ENCODE measurements around the gene MAPK12.

The MAPK12 gene

GRCh38 chr22:50298937-50299784, 37.7 kb upstream of the MAPK12 start:
- H3K27ac ChIP-seq (ENCODE audit: low read depth, low read length, severe bottlenecking), result no peak overlapping the region
- WGBS, 2 experiments (ENCODE audit: insufficient coverage in 2 of 2), result 36 to 40% methylated on average over 23 to 53 of the region's 59 CpGs
- peak overlapping the region; percentile 24 for H3K4me3 ChIP-seq (ENCODE audit: extremely low read depth, insufficient read depth, low read length, poor library complexity, severe bottlenecking)
- H3K36me3 ChIP-seq (ENCODE audit: control insufficient read depth, insufficient read depth, low read length), result peaks cover 35% of the 10 kb centered on the region
- no peaks in the 10 kb centered on the region for H3K9me3 ChIP-seq (ENCODE audit: control insufficient read depth, low read length)
- peaks cover 33% of the 10 kb centered on the region for H3K4me1 ChIP-seq (ENCODE audit: control insufficient read depth, insufficient read depth, low read length, poor library complexity, severe bottlenecking)

GRCh38 chr22:50298266-50298637, 36.8 kb upstream of the MAPK12 start:
- Histone ChIP-seq H3K4me3 (ENCODE audit: extremely low read depth, insufficient read depth, low read length, poor library complexity, severe bottlenecking) (no peak overlapping the region), H3K4me1 (ENCODE audit: control insufficient read depth, insufficient read depth, low read length, poor library complexity, severe bottlenecking) (peaks cover 32% of the 10 kb centered on the region), H3K27ac (ENCODE audit: low read depth, low read length, severe bottlenecking) (no peak overlapping the region), H3K9me3 (ENCODE audit: control insufficient read depth, low read length) (no peaks in the 10 kb centered on the region), H3K36me3 (ENCODE audit: control insufficient read depth, insufficient read depth, low read length) (peaks cover 26% of the 10 kb centered on the region)
- 100% methylated on average over 1 to 2 of the region's 4 CpGs for whole genome bisulfite sequencing, 2 experiments (ENCODE audit: insufficient coverage in 2 of 2)

- H3K36me3 ChIP-seq (ENCODE audit: control insufficient read depth, insufficient read depth, low read length), result peaks cover 25% of the 10 kb centered on the region
- no peak overlapping the region for H3K27ac ChIP-seq (ENCODE audit: low read depth, low read length, severe bottlenecking)
- H3K4me3 ChIP-seq (ENCODE audit: extremely low read depth, insufficient read depth, low read length, poor library complexity, severe bottlenecking), result no peak overlapping the region
- peaks cover 32% of the 10 kb centered on the region for H3K4me1 ChIP-seq (ENCODE audit: control insufficient read depth, insufficient read depth, low read length, poor library complexity, severe bottlenecking)
- no peaks in the 10 kb centered on the region for H3K9me3 ChIP-seq (ENCODE audit: control insufficient read depth, low read length)
- WGBS, 2 experiments (ENCODE audit: insufficient coverage in 2 of 2), result 92 to 95% methylated on average over 17 of the region's 20 CpGs
These were observed 36.2 kb upstream of the MAPK12 start for GRCh38 chr22:50297510-50298265.

- H3K4me1 ChIP-seq (ENCODE audit: control insufficient read depth, insufficient read depth, low read length, poor library complexity, severe bottlenecking), result peaks cover 35% of the 10 kb centered on the region
- no peaks in the 10 kb centered on the region for H3K9me3 ChIP-seq (ENCODE audit: control insufficient read depth, low read length)
- 92 to 94% methylated on average over 23 to 25 of the region's 29 CpGs for WGBS, 2 experiments (ENCODE audit: insufficient coverage in 2 of 2)
- H3K36me3 ChIP-seq (ENCODE audit: control insufficient read depth, insufficient read depth, low read length), result peaks cover 26% of the 10 kb centered on the region
- H3K27ac ChIP-seq (ENCODE audit: low read depth, low read length, severe bottlenecking), result no peak overlapping the region
- H3K4me3 ChIP-seq (ENCODE audit: extremely low read depth, insufficient read depth, low read length, poor library complexity, severe bottlenecking), result no peak overlapping the region
These were observed 35.4 kb upstream of the MAPK12 start for GRCh38 chr22:50296658-50297490.

GRCh38 chr22:50294319-50294656, 32.8 kb upstream of the MAPK12 start:
- Histone ChIP-seq H3K27ac (ENCODE audit: low read depth, low read length, severe bottlenecking) (peak overlapping the region; percentile 96), H3K4me1 (ENCODE audit: control insufficient read depth, insufficient read depth, low read length, poor library complexity, severe bottlenecking) (peaks cover 20% of the 10 kb centered on the region), H3K36me3 (ENCODE audit: control insufficient read depth, insufficient read depth, low read length) (peaks cover 40% of the 10 kb centered on the region), H3K9me3 (ENCODE audit: control insufficient read depth, low read length) (no peaks in the 10 kb centered on the region), H3K4me3 (ENCODE audit: extremely low read depth, insufficient read depth, low read length, poor library complexity, severe bottlenecking) (no peak overlapping the region)
- WGBS, 2 experiments (ENCODE audit: insufficient coverage in 2 of 2), result 83 to 88% methylated on average over 2 to 5 of the region's 5 CpGs

GRCh38 chr22:50293441-50294318, 32.2 kb upstream of the MAPK12 start:
- H3K27ac ChIP-seq (ENCODE audit: low read depth, low read length, severe bottlenecking), result peak overlapping the region; percentile 96
- peaks cover 20% of the 10 kb centered on the region for H3K4me1 ChIP-seq (ENCODE audit: control insufficient read depth, insufficient read depth, low read length, poor library complexity, severe bottlenecking)
- H3K9me3 ChIP-seq (ENCODE audit: control insufficient read depth, low read length), result no peaks in the 10 kb centered on the region
- H3K4me3 ChIP-seq (ENCODE audit: extremely low read depth, insufficient read depth, low read length, poor library complexity, severe bottlenecking), result peak overlapping the region; percentile 1
- H3K36me3 ChIP-seq (ENCODE audit: control insufficient read depth, insufficient read depth, low read length), result peaks cover 46% of the 10 kb centered on the region
- WGBS, 2 experiments (ENCODE audit: insufficient coverage in 2 of 2), result 27 to 30% methylated on average over 27 to 34 of the region's 42 CpGs

- WGBS, 2 experiments (ENCODE audit: insufficient coverage in 2 of 2), result 73 to 85% methylated on average over 19 to 24 of the region's 29 CpGs
- peak overlapping the region; percentile 96 for H3K27ac ChIP-seq (ENCODE audit: low read depth, low read length, severe bottlenecking)
- no peaks in the 10 kb centered on the region for H3K9me3 ChIP-seq (ENCODE audit: control insufficient read depth, low read length)
- peaks cover 54% of the 10 kb centered on the region for H3K36me3 ChIP-seq (ENCODE audit: control insufficient read depth, insufficient read depth, low read length)
- peaks cover 20% of the 10 kb centered on the region for H3K4me1 ChIP-seq (ENCODE audit: control insufficient read depth, insufficient read depth, low read length, poor library complexity, severe bottlenecking)
- H3K4me3 ChIP-seq (ENCODE audit: extremely low read depth, insufficient read depth, low read length, poor library complexity, severe bottlenecking), result peak overlapping the region; percentile 2
These were observed 31.4 kb upstream of the MAPK12 start for GRCh38 chr22:50292643-50293440.

GRCh38 chr22:50289942-50290630, 28.6 kb upstream of the MAPK12 start:
- Histone ChIP-seq H3K9me3 (ENCODE audit: control insufficient read depth, low read length) (no peaks in the 10 kb centered on the region), H3K36me3 (ENCODE audit: control insufficient read depth, insufficient read depth, low read length) (peaks cover 72% of the 10 kb centered on the region), H3K27ac (ENCODE audit: low read depth, low read length, severe bottlenecking) (no peak overlapping the region), H3K4me1 (ENCODE audit: control insufficient read depth, insufficient read depth, low read length, poor library complexity, severe bottlenecking) (peaks cover 20% of the 10 kb centered on the region), H3K4me3 (ENCODE audit: extremely low read depth, insufficient read depth, low read length, poor library complexity, severe bottlenecking) (no peak overlapping the region)
- 97 to 98% methylated on average over 36 to 37 of the region's 37 CpGs for WGBS, 2 experiments (ENCODE audit: insufficient coverage in 2 of 2)

Measured in mesodermal cell (in vitro differentiated cells).